ENCODE measurements around the gene MCM5.

Gene MCM5

DNA sequence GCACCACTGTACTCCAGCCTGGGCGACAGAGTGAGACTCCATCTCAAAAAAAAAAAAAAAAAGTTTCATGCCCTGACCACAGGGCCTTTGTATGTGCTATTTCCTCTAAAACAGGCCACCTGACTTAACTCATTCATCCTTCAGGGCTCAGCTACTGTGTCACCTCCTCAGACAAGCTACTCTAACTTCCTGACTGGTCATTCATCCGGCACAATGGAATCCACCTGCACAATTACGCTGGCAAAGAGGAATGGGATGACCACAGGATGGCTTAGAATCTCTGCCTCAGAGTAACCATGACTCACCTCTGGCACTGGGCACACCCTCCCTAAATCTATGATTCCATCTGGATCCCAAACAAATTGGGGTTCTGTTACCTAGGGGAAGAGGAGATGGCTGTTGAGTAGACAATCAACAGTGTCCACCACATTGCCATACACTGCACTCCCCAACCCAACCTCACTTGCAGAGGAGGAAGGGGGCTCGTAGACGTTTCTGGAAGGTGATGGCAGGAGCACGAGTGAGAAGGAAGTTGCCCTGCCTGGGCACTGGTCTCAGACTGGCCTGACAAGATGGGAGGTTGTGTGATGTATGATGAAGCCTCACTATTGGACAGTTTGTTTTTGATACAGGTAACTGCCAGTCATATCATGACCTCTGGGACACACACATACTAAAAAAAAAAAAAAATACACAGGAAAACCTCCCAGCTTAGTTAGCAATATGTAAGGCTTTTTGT, 41.9 kb upstream of the MCM5 start:
- TF ChIP-seq CREB1 (IDR thresholded peaks at IDR 0.05; ENCODE audit: low read depth) = no peak

DNA sequence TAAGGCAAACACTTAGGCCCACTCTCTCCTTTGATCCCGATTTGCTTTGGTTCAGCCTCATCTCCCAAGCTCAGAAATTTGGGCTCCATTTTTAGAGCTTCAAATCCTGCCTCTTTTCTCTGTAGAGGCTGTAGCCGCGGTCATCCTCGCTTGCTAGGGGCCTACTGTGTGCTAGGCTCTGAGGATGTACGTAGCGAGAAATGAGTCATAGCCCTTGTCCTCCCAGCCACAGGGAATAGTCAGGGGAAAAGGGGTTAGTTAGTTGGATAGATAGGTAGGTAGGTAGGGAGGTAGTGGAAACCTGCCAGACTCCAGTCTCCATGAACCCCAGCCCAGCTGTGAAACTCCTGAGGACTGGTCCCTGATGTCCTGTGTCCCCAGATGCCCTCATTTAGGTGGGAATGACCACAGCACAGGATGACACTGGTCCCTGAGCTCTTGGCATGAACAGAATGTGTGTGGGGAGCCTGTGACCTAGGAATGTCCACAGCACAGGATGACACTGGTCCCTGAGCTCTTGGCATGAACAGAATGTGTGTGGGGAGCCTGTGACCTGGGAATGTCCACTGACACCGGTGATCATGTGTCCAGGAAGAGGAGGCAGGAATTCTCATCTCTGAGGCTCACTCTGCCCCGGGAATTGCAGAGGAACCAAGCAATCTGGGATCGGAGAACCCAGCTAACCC, 40.4 kb upstream of the MCM5 start:
- TF ChIP-seq FOXM1 (IDR thresholded peaks at IDR 0.05; ENCODE audit: borderline replicate concordance, low read depth) = no peak
- TF ChIP-seq EGR1 (IDR thresholded peaks at IDR 0.05) = no peak
- no peak for TF ChIP-seq ZBTB7A (IDR thresholded peaks at IDR 0.05; ENCODE audit: low read depth)
- no peak for TF ChIP-seq NFIC (IDR thresholded peaks at IDR 0.05)
- TF ChIP-seq CREB1 (IDR thresholded peaks at IDR 0.05; ENCODE audit: low read depth) = no peak
- no peak for TF ChIP-seq YY1 (IDR thresholded peaks at IDR 0.05; ENCODE audit: low read depth)
- TF ChIP-seq TAF1 (IDR thresholded peaks at IDR 0.05; ENCODE audit: low read depth) = no peak
- no peak for TF ChIP-seq RAD21 (IDR thresholded peaks at IDR 0.05; ENCODE audit: low read depth)
- no peak for TF ChIP-seq EP300 (IDR thresholded peaks at IDR 0.05; ENCODE audit: borderline replicate concordance)
- TF ChIP-seq CEBPB (IDR thresholded peaks at IDR 0.05) = no peak
- no peak for TF ChIP-seq TCF12 (IDR thresholded peaks at IDR 0.05; ENCODE audit: low read depth)
- TF ChIP-seq, protein P1, sequence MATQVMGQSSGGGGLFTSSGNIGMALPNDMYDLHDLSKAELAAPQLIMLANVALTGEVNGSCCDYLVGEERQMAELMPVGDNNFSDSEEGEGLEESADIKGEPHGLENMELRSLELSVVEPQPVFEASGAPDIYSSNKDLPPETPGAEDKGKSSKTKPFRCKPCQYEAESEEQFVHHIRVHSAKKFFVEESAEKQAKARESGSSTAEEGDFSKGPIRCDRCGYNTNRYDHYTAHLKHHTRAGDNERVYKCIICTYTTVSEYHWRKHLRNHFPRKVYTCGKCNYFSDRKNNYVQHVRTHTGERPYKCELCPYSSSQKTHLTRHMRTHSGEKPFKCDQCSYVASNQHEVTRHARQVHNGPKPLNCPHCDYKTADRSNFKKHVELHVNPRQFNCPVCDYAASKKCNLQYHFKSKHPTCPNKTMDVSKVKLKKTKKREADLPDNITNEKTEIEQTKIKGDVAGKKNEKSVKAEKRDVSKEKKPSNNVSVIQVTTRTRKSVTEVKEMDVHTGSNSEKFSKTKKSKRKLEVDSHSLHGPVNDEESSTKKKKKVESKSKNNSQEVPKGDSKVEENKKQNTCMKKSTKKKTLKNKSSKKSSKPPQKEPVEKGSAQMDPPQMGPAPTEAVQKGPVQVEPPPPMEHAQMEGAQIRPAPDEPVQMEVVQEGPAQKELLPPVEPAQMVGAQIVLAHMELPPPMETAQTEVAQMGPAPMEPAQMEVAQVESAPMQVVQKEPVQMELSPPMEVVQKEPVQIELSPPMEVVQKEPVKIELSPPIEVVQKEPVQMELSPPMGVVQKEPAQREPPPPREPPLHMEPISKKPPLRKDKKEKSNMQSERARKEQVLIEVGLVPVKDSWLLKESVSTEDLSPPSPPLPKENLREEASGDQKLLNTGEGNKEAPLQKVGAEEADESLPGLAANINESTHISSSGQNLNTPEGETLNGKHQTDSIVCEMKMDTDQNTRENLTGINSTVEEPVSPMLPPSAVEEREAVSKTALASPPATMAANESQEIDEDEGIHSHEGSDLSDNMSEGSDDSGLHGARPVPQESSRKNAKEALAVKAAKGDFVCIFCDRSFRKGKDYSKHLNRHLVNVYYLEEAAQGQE (IDR thresholded peaks at IDR 0.05; ENCODE audit: low read depth) = no peak

DNA sequence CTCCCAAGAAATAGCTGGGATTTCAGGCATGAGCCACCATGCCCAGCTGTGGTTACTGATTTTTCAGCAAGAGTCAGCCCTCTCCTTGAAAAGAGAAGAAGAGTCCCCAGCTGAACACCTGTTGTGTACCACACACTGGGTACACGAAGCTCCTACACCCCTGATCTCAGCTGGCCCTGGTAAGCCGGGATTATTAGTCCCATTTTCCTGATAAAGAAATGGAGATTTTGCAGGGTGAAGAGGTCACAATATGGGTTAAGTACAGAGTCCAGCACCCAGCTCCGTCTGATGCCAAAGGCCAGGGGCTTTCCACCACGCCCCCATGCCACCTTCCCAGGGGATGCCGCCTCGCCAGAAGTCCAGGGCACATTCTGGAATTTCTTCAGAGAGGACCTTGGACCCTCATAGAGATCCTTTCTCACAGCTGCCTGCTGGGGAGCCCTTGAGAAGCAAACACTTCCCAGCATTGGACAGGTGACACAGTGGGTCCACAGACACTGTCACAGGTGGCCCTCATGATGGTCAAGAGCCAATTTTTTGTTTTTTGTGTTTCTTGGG, 38.9 kb upstream of the MCM5 start:
- no peak for TF ChIP-seq CREB1 (IDR thresholded peaks at IDR 0.05; ENCODE audit: low read depth)
- TF ChIP-seq, protein P1 (IDR thresholded peaks at IDR 0.05; ENCODE audit: low read depth) = no peak
- TF ChIP-seq NFIC (IDR thresholded peaks at IDR 0.05) = no peak
- no peak for TF ChIP-seq YY1 (IDR thresholded peaks at IDR 0.05; ENCODE audit: low read depth)
- TF ChIP-seq CEBPB (IDR thresholded peaks at IDR 0.05) = no peak
- TF ChIP-seq, protein P2, sequence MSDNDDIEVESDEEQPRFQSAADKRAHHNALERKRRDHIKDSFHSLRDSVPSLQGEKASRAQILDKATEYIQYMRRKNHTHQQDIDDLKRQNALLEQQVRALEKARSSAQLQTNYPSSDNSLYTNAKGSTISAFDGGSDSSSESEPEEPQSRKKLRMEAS (IDR thresholded peaks at IDR 0.05) = no peak
- TF ChIP-seq, protein P3, sequence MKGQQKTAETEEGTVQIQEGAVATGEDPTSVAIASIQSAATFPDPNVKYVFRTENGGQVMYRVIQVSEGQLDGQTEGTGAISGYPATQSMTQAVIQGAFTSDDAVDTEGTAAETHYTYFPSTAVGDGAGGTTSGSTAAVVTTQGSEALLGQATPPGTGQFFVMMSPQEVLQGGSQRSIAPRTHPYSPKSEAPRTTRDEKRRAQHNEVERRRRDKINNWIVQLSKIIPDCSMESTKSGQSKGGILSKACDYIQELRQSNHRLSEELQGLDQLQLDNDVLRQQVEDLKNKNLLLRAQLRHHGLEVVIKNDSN (IDR thresholded peaks at IDR 0.05) = no peak
- TF ChIP-seq TCF12 (IDR thresholded peaks at IDR 0.05; ENCODE audit: low read depth) = no peak
- no peak for TF ChIP-seq RAD21 (IDR thresholded peaks at IDR 0.05; ENCODE audit: low read depth)
- TF ChIP-seq EGR1 (IDR thresholded peaks at IDR 0.05) = no peak
- TF ChIP-seq EP300 (IDR thresholded peaks at IDR 0.05; ENCODE audit: borderline replicate concordance) = no peak

DNA sequence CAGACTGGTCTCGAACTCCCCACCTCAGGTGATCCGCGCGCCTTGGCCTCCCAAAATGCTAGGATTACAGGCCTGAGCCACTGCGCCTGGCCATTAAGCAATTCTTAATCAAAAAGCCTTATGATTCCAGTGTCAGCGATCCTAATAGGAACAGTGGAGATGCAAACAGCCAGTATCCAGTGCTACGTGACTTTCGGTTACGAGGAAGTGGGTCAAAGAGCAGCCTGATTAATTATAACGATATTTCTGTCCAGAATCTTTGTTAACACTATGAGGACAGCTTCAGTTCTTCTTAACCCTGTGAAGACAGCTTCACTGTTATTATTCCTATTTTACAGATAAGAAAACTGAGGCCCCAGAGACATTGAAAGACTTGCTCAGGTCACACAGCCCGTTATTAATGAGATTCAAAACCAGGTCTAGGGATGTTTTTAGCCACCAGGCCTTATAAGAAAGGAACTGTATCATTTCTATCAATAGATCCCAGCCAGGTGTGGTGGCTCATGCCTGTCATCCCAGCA, 36.3 kb upstream of the MCM5 start:
- TF ChIP-seq EGR1 (IDR thresholded peaks at IDR 0.05) = no peak

DNA sequence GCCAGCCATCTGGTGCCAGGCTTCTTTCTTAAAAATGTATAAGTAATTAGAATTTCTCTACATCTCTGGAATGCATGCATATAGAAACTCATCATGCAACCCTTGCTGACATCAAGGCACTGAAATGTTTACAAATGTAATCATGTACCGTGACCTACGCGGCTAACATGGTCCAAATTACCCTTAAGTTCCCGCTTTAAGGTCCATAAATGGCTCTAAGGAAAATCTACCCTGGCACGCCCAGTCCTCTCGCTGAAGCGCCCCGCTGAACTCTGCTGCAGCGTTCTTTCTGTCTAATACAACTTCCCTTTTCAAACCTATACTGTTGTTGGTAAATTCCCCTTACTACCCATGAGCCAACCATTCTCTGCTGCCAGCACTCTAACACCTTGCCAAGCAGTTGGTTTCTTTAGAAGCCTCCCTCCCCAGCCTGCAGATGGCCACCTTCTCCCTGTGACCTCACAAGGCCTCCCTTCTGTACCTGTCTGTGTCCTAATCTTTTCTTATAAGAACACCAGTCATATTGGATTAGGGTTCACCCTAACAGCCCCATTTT, 32.5 kb upstream of the MCM5 start:
- TF ChIP-seq CREB1 (IDR thresholded peaks at IDR 0.05; ENCODE audit: low read depth) (no peak), RAD21 (IDR thresholded peaks at IDR 0.05; ENCODE audit: low read depth) (no peak), TEAD4 (IDR thresholded peaks at IDR 0.05) (no peak), CEBPB (IDR thresholded peaks at IDR 0.05) (no peak), EGR1 (IDR thresholded peaks at IDR 0.05) (no peak)
- TF ChIP-seq, protein P3 (IDR thresholded peaks at IDR 0.05) = no peak
- TF ChIP-seq, protein P1 (IDR thresholded peaks at IDR 0.05; ENCODE audit: low read depth) = no peak

Data from Ishikawa (cell line).